ENCODE measurements around the gene CUX1.

CUX1 gene

DNA sequence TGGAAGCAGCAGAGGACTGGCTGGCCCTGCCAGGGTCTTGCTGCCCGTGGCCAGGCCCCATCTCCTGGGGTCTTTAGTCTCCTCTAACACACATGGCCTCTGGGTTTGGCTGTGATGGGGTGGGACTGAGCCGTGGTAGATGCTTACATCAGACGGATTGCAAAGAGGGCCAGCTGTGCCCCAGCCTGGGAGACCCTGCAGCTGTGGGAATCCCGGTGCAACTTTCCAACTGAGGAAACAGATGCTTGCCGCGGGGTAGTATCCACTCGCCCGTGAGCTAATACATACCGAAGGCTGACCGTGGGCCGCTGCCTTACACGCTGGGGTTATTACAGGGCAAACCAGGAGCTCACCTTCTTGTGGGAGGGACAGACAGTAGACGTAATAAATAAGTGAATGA, 445.1 kb downstream of the CUX1 start:
- no peak for DNase-seq

DNA sequence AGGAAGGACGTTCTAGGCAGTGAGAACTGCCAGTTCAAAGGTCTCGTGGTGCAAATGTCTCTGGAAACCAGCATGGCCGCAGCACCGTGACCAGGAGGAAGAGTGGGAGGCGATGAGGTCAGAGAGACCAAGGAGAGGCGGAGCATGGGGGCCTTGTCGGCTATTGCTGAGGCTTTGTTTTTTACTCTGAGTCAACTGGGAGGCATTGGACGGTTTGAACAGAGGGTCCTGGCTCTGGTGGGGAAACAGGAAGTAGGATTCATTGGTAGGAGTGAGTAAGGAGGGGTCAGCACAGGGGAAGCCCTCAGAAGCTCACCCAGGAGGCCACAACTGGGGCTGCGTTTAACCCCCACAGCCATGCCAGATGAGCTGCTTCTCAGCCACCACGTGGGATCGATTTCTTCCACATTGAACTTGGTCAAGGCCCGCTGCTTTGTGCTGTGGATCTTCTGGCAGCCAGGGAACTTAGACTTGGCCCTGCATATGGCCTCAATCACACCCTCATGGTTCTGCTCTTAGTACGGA, 447.0 kb downstream of the CUX1 start:
- DNase-seq: no peak

DNA sequence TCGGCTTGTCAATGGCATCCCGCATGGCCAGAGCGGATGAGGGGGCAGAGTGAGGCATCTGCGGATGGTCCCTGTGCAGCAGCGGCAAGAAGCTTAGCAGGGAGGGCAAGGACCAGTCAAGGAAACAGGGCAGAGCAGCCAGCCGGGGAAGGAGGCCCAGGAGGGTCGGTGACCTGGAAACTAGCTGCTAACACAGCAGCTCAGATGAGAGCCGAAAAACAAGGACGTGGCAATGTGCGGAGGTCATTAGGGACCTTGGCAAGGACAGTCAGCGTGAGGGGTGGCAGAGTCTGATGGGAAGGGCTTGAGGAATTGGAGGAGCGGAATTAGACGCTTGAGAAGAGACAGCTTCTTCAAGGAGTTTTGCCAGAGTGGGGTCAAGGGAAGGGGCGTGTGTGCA, 449.1 kb downstream of the CUX1 start:
- DNase-seq: no peak

DNA sequence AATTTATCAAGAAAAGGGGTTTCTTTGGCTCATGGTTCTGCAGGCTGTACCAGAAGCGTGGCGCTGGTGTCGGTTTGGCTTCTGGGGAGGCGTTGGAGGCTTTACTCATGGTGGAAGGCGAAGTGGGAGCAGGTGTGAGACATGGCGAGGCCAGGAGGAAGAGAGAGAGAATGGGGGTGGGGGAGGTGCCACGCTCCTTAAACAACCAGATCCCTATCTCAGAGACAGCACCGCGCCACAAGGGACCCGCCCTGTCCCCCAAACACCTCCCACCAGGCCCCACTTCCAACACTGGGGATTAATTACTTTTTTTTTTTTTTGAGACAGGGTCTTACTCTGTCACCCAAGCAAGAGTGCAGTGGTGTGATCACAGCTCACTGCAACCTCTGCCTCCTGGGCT, 451.2 kb downstream of the CUX1 start:
- DNase-seq: no peak

DNA sequence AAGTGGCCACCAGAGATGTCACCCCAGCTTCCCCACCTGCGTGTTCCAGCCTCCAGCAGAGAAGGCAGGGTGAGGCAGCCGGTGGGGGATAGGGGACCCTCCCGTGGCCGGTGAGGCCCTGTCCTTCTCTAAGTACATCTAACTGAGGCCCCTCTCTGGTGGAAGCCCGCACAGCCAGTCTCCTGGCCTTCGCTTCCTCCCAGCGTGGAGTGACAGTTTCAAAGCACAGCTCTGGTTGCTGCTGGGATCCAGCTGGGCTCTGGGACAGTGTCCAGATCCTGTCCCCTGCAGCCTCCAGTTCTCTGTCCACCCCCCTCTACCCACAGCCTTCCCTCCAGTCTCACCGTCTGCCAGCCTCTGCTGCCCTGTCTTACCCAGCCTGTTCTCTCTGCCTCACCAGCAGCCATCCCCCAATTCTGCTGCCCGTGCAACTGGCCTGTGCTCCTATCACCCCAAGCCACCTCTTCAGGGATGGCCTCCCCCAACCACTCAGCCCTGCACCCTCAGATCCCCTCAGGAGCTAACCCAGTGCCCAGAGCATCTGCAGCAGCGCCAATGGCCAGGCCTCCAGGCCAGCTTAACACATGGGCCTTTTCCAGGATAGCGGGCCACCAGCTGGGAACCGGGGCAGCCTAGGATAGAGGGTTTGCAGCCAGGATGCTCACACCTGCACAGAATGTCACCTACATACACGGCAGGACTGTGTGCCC, 452.9 kb downstream of the CUX1 start:
- no peak for DNase-seq

DNA sequence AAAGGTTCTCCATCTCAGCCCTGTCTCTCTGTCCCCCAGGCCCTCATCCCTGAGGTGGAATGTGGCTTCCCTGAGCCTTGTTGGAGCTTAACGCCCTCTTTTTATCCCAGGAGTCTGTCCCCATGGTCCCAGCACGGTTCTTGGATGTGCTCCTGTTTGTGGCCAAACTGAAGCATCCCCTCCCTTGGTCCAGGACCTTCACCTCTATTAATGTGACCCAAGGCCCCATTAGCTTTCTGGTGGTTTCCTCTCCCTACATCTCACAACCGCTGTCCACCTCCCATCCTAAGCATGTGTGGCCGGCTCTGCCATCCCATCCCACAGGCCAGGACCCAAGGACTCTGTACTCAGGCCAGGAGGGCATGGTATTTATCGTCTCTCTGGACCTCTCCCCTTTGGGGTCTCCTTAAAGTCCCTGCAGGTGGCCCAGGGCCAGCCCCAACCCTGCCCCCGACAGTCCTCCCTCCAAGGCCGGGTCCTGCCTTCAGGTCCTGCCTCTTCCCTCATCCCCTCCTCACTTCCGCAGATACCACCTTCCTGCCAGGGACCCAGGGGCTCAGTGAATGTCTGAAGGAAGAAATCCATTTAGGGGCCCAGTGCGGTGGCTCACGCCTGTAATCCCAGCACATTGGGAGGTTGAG, 453.9 kb downstream of the CUX1 start:
- DNase-seq: no peak

DNA sequence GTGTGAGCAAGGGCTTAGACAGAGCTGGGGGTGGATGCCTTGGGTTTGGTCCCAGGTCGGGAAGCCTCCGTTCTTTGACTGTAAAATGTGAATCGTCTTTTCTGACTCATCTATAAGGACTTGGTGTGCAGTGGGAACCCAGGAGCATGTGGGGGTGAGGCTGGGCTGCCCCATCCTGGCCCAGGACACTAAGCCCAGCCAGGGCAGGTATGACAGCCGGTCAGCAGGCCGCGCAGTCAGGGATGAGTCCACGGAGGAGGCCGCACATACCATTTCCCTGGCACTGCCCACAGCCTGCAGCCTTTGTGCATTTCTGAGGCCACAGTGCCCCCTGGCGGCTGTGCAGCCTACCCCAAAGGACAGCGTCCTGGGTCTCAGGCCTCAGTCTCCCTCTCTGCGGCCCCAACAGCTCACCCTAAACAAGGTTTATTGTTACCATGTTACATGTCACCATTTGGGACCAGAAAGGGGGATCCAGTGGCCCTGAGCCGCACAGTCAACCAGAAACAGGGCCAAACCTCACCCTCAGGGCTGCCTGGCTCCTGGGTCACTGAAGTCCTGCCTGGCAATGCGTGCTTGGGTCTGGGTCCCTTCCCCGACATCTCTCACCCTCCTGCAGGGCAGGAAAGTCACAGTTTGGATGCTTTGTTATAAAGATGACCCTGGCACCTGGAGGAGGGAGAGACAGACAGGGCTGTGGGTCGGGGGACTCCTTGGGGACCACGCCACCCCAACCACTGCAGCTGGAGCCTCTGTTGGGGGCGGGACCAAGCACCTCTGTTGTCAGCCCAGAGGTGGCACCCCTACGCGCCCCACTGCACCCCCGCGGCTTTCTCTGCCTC, 454.9 kb downstream of the CUX1 start:
- no peak for DNase-seq

DNA sequence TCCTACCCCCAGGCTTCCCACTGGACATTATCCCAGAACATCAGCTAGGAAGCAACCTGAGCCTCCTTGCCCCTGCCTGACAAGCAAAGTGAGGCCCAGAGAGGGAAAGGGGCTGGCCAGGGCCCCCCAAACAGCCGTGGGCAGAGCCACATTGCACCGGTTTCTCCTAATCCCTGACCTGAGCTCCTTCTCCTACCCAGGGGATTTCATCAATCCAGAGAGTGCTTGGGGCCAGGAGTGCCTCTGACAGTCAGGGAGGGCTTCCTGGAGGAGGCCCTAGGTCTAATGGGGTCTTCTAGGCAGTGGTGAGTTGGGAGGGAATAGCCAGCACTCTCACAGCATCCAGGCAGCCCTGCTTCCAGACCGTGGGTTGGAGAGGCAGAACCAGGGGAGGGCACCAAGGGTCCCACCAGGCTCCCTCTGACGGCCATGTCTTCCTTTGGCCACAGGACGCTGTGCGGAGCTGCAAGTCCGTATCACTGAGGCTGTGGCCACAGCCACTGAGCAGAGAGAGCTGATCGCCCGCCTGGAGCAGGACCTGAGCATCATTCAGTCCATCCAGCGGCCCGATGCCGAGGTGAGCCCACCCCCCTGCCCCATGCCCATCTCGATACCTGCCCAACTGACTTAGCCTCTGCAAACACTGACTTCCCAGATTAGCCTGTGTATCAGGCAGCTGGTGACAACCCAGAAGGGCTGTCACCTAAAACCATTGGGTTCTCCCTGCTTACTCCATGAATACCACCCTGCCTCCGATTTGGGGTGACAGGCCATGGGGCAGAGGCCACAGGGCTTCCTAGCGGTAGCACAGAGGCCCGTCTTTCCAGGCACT, 455.7 kb downstream of the CUX1 start:
- no peak for DNase-seq

DNA sequence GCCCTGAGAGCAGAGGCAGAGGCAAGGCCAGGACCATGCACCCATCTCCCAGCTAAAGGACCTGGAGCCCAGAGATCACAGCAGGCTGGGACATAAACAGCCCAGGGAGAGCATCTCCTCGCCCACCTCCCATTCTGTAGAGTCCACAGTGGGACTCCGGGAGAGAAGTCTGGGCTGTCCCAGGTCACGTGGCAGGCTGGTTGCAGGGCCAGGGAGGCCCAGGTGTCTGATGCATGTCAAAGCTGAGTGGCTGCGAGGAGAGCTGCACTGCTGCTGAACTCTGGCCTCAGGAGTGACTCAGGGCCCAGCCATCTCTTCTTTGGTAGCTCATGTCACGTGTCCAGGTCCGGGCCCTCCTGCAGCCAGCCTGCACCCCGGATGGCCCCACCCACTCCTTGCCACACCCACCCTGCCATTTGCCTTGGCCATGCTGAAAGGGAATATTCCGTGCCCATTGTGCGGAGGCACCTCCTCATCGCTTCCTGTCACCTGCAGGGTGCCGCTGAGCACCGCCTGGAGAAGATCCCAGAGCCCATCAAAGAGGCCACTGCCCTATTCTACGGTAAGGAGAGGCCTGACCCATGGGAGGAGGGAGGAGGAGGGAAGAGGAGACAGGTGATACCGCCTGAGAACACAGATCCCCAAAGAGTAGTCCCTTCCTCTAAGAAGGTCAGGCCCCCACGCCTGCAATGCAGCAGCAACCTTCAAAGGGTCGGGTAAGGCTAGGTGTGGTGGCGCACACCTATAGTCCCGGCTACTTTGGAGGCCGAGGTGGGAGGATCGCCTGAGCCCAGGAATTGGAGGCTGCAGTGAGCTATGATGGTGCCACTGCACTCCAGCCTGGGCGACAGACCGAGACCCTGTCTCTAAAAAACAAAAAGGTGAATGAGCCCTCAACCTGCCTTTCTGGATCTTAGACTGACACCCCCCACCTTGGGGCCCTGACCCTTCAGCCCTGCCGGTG, 456.6 kb downstream of the CUX1 start:
- no peak for DNase-seq

DNA sequence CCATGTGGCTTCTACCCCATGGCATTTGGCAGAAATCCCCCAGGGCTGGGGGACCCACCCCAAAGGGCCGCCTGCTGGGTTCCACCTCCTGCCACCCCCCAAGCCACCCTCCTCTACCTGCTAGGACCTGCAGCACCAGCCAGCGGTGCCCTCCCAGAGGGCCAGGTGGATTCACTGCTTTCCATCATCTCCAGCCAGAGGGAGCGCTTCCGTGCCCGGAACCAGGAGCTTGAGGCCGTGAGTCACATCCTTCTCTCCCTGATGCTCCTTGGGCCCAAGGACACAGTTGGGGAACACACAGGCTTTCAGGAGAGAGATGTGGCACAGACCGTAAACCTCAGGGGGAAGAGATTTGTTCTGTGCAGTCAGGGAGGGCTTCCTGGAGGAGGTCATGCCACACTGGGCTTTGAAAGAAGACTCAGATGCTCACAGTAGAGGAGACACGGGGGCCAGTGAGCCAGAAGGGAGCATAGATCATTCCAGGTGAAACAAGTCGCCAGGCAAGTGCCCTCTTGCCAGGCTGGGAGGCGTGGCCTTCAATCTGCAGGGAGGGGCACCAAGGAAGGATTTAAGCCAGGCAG, 457.8 kb downstream of the CUX1 start:
- no peak for DNase-seq

DNA sequence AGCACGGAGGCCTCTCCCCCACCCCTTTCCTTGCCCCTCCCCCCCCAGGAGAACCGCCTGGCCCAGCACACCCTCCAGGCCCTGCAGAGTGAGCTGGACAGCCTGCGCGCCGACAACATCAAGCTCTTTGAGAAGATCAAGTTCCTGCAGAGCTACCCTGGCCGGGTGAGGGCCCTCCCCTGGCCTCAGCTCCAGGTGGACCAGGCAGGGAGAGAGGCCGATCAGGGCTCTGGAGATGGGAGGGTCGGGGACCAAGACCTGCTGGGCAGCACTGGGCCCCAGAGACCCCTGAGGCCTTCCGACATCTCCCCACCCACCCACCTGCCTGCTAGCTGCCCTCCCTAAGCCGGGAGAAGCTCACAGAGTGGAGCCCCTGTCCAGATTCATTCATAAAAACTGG, 460.5 kb downstream of the CUX1 start:
- DNase-seq: no peak

DNA sequence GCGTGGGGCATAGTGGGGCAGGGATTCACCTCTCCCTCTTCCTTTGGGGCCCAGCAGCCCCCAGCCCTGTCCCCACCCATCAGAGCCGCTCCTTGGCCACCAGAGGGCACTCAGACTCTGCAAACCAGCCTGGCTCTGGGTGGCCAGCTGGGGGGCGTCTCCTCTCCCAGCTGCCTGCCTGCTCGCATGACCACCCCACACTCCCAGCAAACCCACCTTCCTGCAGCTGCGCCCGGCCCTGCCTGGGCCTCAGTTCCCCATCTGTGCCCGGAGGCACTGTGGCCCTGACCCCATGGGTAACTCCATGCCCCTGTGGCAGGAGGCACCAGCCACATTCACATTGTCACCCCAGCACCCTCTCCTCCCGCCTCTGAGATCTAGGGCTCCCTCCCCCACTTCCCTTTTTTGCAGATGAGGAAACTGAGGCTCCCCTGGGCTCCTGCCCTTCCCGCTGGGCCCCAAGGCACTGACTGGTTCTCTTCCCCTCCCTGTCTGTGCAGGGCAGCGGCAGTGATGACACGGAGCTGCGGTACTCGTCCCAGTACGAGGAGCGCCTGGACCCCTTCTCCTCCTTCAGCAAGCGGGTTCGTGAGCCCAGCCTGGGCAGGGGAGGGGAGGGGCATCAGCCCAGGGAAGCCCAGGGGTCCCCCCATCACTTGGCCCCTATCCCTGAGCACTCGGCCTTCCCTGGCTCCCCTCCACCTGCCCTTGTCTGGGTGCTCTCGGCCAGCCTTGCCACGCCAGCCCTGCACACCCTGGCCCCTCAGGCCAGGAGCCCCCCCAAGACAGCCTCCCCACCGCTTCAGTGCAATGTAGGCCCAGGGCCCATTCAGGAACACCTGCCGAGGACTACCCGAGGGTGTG, 462.3 kb downstream of the CUX1 start:
- DNase-seq: no peak

DNA sequence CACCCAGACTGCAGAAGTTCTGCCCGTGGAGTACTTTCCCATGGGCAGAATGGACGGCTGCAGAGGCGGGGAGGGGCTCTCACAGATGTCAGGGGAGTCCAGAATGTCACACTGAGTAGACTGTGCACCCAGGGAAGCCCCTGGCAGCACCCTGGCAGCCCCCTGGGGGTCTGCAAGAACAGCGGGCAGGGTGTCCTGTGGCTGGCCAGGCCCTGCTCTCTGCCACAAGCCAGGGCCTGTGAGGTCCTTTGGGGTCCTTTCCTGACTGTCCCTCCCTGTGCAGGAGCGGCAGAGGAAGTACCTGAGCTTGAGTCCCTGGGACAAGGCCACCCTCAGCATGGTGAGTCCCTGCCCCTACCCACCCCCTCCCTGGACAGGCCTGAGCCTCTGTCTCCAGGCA, 463.1 kb downstream of the CUX1 start:
- no peak for DNase-seq

DNA sequence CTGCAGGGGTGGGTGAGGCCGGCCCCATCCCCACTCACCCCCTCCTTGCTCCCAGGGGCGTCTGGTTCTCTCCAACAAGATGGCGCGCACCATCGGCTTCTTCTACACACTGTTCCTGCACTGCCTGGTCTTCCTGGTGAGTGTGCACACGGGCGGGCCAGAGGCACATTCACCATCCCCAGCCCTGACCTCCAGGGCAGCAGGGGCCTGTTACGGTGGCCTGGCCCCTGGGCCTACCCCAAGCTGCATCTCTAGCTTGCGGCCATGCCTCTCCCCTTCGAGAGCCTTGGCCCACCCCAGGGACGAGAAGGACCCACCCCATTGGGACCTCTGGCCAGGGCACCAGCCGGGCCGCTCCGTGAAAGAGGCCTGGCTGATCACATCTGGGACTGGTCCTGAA, 464.4 kb downstream of the CUX1 start:
- DNase-seq: no peak

DNA sequence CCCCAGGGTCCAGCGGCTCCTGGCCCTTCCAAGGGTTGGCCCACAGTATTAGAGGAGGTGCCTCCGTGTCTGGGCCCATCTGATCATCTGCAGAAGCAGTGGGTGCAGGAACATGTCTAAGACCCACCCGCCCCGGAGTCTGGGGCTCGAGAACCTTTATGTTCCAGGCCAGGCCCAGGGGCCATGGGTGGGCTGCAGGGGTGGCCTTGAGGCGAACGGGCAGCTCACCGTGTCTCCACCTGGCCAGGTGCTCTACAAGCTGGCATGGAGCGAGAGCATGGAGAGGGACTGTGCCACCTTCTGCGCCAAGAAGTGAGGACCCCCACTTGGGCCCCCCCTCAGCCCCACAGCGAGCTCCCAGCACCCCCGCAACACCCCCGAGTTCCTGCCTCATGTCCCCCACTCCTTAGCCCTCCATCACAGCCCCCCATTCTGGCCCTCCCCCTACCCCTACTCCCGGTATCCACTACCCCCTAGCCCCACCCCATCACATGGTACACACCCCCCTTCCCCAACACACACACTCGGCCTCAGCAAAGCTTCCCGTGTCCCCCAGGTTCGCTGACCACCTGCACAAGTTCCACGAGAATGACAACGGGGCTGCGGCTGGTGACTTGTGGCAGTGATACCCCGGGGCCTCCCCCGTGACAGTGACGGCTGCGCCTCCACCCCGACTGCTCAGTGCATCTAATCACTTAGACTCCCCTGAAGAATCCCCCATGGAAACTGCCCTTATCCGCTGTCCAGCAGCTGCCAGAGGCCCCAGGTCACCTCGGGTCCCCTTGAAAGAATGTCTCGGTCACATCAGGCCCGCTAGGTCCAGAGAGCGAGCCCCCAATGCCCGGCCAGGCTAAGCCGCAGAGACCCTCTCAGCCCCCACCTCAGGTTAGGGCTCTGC, 465.3 kb downstream of the CUX1 start:
- DNase-seq: no peak

DNA sequence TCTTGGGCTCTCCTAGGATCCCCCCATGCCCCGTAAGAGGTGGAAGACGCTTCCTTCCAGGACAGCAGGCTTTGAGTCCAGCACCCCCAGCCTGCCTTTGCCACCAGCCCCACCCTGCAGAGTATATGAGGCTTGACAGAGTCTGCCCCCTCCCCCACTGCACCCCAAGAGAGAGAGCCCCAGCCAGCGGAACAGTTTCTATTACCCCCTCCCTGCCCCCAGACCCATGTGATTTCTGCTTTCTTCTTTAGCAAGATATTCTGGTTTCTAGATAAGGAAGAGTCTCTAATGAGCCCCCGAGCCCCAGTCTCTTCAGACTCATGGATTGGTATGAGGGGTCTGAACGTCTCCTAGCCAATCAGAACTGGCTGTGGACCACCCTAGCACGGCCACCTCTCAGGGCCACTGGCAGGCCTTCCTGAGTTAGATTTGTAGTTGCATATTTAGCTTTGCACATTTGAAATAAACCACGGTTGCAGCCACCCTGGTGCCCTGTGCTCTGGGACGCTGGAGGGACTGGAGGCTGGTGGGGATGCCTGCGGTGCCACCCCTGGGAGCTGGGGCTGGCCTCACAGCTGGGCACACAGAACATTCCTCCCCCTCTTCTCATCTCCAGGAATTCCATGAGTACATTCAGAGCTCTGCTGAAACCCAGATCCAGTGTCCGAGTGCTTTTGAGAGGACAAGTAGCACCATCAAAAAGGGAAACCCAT, 466.2 kb downstream of the CUX1 start:
- no peak for DNase-seq

DNA sequence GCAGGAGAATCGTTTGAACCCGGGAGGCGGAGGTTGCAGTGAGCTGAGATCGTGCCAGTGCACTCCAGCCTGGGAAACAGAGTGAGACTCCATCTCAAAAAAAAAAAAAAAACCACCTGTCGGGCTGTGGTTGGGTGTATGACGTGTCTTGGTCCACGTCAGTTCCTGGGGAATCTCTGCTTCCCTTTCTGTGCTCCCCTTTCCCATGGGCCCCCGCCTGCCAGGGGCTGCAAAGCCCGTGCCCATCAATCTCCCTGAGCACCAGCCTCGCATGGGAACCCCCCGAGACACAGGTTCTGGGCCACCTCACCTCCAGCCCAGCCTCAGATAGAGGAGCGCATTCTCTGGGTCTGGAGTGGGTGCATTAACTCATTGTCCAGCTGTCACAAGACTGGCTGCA, 467.0 kb downstream of the CUX1 start:
- DNase-seq: no peak

DNA sequence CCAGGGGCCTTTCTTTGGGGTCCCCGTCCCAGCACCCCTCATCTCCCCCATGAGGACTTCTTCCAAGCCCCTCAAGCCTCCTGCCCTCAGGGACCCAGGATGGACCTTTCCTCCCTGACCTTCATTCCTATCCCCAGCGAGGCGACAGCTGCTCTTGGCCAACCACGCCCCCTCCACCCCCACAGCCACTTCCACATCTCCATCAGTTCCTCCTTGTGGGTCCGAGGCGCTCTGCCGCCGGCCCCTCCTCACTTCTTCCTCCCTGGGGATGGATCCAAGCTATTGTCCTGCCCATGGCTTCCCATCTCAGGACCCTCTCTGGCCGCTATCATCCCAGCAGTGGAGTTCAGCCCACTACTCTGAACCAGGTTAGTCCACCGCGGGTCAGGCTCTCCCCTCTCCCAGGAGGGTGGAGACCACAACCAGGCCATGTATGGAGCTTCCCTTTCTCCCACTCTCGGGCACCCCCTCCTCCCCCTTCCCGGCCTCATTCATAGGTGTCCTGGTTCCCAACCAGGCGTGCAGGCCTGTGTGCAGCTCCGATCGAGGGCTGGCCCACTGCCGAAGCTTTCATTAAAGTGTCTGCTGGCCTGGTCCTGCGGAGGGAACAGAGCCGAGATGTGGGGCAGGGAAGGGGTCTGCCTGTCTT, 467.6 kb downstream of the CUX1 start:
- DNase-seq: no peak
